Nephron progenitor cell (in vitro differentiated cells): ENCODE measurements around the gene WSB2.

Source experiments
- DNase-seq: peaks from one replicate; pipeline ENCODE4 v3.0.0; 2021
- H3K27ac Mint-ChIP-seq: 2 replicates; pipeline ENCODE4 v1.8.0; 2021; ENCODE audit warnings: mild to moderate bottlenecking, moderate library complexity, mixed read lengths
- H3K27me3 Mint-ChIP-seq: 2 replicates; pipeline ENCODE4 v1.8.0; 2021; ENCODE audit warnings: mild to moderate bottlenecking, low read depth, mixed read lengths; ENCODE audit not compliant: poor library complexity
- H3K36me3 Mint-ChIP-seq: 2 replicates; pipeline ENCODE4 v1.8.0; 2021; ENCODE audit warnings: low read depth, mixed read lengths
- H3K4me1 Mint-ChIP-seq: 2 replicates; pipeline ENCODE4 v1.8.0; 2021; ENCODE audit warnings: mixed read lengths
- H3K4me3 Mint-ChIP-seq: 2 replicates; pipeline ENCODE4 v1.8.0; 2021; ENCODE audit warnings: mild to moderate bottlenecking, moderate library complexity, mixed read lengths
- H3K9me3 Mint-ChIP-seq: 2 replicates; pipeline ENCODE4 v1.8.0; 2021; ENCODE audit warnings: mild to moderate bottlenecking, moderate library complexity, mixed read lengths
- CTCF ChIP-seq: fragments of 200-600 bp; sonication (generic); IDR thresholded peaks from 2 replicates; pipeline ENCODE4 v1.5.0; 2021; ENCODE audit warnings: antibody characterized with exemption

The WSB2 gene

GRCh38 chr12:118017926-118018325, 43.1 kb downstream of the WSB2 start:
- Mint-ChIP-seq H3K4me3 (peak overlapping the region; percentile 94), H3K27me3 (peaks cover 8% of the 10 kb centered on the region), H3K27ac (no peak overlapping the region), H3K4me1 (peaks cover 73% of the 10 kb centered on the region), H3K36me3 (peaks cover 41% of the 10 kb centered on the region), H3K9me3 (no peaks in the 10 kb centered on the region)
- DNase-seq: no peak
- no peak for TF ChIP-seq CTCF

- H3K4me1 Mint-ChIP-seq: peaks cover 60% of the 10 kb centered on the region
- H3K27ac Mint-ChIP-seq: peak within 1 kb of the TSS; percentile 6
- TF ChIP-seq CTCF: no peak
- peaks cover 28% of the 10 kb centered on the region for H3K36me3 Mint-ChIP-seq
- peak within 1 kb of the TSS; percentile 94 for H3K4me3 Mint-ChIP-seq
- H3K27me3 Mint-ChIP-seq: peaks cover 8% of the 10 kb centered on the region
- no peaks in the 10 kb centered on the region for H3K9me3 Mint-ChIP-seq
- DNase-seq: peak; percentile 99
These were observed 44.3 kb downstream of the WSB2 start, which contains the start of gene RFC5 for GRCh38 chr12:118016424-118017264. RFC5 (plus strand) TSS chr12:118016703; CDS start chr12:118016828, 125 bp downstream.

GRCh38 chr12:118015944-118016343, 45.0 kb downstream of the WSB2 start:
- TF ChIP-seq CTCF: no peak
- Mint-ChIP-seq H3K36me3 (peaks cover 21% of the 10 kb centered on the region), H3K27ac (no peak overlapping the region), H3K4me1 (peaks cover 53% of the 10 kb centered on the region), H3K9me3 (no peaks in the 10 kb centered on the region), H3K27me3 (peaks cover 8% of the 10 kb centered on the region), H3K4me3 (peak overlapping the region; percentile 94)
- DNase-seq: no peak

DNA sequence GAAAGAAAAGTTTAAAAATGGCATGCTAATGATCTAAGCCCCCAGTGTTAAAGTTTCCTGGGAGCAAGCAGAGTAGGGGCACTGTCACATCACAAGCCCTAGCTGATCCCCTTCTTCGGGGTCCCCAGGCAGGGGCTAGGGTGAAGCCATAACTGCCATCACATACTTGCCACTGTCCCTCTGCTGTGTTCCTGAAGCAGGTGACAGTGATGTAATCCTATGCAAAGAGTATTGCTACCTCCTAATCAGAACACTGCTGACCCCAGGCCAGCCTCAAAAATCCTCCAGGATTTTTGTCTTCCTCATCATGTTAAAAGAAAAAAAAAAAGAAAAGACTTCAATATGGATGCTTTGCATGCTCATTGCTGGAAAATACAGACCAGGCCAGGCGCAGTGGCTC, 45.7 kb downstream of the WSB2 start:
- H3K4me3 Mint-ChIP-seq: peak overlapping the region; percentile 18
- H3K36me3 Mint-ChIP-seq: peaks cover 15% of the 10 kb centered on the region

GRCh38 chr12:118013283-118013682, 47.7 kb downstream of the WSB2 start:
- TF ChIP-seq CTCF: no peak
- Mint-ChIP-seq H3K27me3 (peaks cover 8% of the 10 kb centered on the region), H3K27ac (no peak overlapping the region), H3K9me3 (no peaks in the 10 kb centered on the region), H3K4me1 (peaks cover 39% of the 10 kb centered on the region), H3K4me3 (no peak overlapping the region), H3K36me3 (no peaks in the 10 kb centered on the region)
- no peak for DNase-seq

More for the DNA sequence above, 45.7 kb downstream of the WSB2 start:
- H3K27me3 Mint-ChIP-seq: peaks cover 8% of the 10 kb centered on the region
- TF ChIP-seq CTCF: no peak
- no peak for DNase-seq
- H3K4me1 Mint-ChIP-seq: peaks cover 50% of the 10 kb centered on the region
- no peaks in the 10 kb centered on the region for H3K9me3 Mint-ChIP-seq
- no peak overlapping the region for H3K27ac Mint-ChIP-seq

GRCh38 chr12:118011961-118012360, 49.0 kb downstream of the WSB2 start:
- Mint-ChIP-seq H3K4me1 (peaks cover 26% of the 10 kb centered on the region), H3K27ac (no peak overlapping the region), H3K36me3 (no peaks in the 10 kb centered on the region), H3K27me3 (peaks cover 5% of the 10 kb centered on the region), H3K4me3 (no peak overlapping the region), H3K9me3 (no peaks in the 10 kb centered on the region)
- no peak for DNase-seq
- TF ChIP-seq CTCF: no peak
